ENCODE measurements around the gene NCAM2.
"Not testable (repeated sequence)": the region's sequence is repeated elsewhere in the genome, so short reads cannot be mapped to it uniquely, and the experiment has no call there.

The NCAM2 gene

GRCh38 chr21:21384977-21385376 lies 386.8 kb downstream of the NCAM2 start:
- TF ChIP-seq CTCF (IDR thresholded peaks at IDR 0.05; ENCODE audit: control insufficient read depth, extremely low read depth, insufficient read depth) = no peak
- no peak overlapping the region for H3K4me3 ChIP-seq (ENCODE audit: low read depth, low read length)
- peak; percentile 54 for DNase-seq (ENCODE audit: low read depth)

DNA sequence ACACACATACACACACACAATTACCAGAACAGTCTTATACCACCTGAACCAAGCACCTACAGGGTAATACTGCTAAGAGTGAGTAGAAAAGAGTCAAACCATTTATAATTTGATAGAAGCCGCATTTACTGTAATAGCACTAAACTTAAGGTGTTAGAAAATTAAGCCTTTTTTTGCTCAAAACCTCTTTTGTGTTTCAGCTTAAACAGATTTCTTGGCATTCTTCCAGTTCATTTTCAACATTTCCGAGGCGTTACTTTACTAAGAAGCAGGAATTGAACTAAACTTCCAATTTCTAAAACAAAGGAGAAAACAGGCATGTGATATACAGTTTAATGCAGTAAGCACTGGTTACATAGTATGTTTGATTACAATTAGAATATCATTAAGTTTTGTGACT lies 387.2 kb downstream of the NCAM2 start:
- no peak for TF ChIP-seq CTCF (IDR thresholded peaks at IDR 0.05; ENCODE audit: control insufficient read depth, extremely low read depth, insufficient read depth)
- no peak overlapping the region for H3K4me3 ChIP-seq (ENCODE audit: low read depth, low read length)
- DNase-seq (ENCODE audit: low read depth) = no peak

DNA sequence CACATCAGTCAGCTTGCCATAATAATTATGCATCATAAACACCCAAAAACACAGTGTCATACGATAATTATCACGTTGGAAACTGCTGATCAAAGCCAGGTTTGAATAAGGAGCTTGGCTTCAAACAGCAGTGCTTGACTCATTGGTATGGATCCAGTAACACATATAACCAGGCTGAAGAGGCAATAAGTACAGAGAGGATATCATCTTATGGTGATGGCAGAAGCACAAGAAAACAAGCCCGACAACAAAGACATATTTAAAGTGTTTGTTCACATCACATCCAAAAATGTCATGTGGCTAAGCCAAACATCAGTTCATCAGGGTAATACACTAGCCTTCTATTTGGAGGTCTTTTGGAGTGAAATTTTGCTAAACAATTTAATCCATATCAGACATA lies 389.7 kb downstream of the NCAM2 start:
- TF ChIP-seq CTCF (IDR thresholded peaks at IDR 0.05; ENCODE audit: control insufficient read depth, extremely low read depth, insufficient read depth) = no peak
- peak; percentile 90 for DNase-seq (ENCODE audit: low read depth)
- no peak overlapping the region for H3K4me3 ChIP-seq (ENCODE audit: low read depth, low read length)

DNA sequence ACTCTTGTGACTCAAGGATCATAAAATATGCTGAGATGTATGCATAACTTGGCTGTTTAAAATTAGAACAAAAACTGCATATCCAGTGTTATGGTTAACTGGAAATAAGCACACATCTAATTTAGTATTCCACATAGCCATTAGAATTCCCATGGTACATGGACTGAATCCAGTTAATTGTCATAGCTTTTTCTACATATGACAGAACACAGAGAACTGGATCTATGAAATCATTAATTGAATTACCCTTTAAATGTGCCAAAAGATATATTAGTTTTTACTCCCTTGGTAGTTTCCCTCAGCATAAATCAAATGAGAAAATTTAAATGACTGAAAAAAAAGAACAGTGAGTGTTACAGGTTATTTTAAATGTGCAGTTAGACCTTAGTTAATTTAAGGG lies 395.9 kb downstream of the NCAM2 start:
- no peak for TF ChIP-seq CTCF (IDR thresholded peaks at IDR 0.05; ENCODE audit: control insufficient read depth, extremely low read depth, insufficient read depth)
- no peak overlapping the region for H3K4me3 ChIP-seq (ENCODE audit: low read depth, low read length)
- DNase-seq (ENCODE audit: low read depth) = no peak

GRCh38 chr21:21396424-21396823 lies 398.2 kb downstream of the NCAM2 start:
- DNase-seq (ENCODE audit: low read depth) = no peak
- TF ChIP-seq CTCF (IDR thresholded peaks at IDR 0.05; ENCODE audit: control insufficient read depth, extremely low read depth, insufficient read depth) = no peak

GRCh38 chr21:21397464-21397863 lies 399.3 kb downstream of the NCAM2 start:
- TF ChIP-seq CTCF (IDR thresholded peaks at IDR 0.05; ENCODE audit: control insufficient read depth, extremely low read depth, insufficient read depth) = no peak
- H3K4me3 ChIP-seq (ENCODE audit: low read depth, low read length) = no peak overlapping the region
- DNase-seq (ENCODE audit: low read depth) = no peak

More at GRCh38 chr21:21396424-21396823, 398.2 kb downstream of the NCAM2 start:
- no peak overlapping the region for H3K4me3 ChIP-seq (ENCODE audit: low read depth, low read length)

DNA sequence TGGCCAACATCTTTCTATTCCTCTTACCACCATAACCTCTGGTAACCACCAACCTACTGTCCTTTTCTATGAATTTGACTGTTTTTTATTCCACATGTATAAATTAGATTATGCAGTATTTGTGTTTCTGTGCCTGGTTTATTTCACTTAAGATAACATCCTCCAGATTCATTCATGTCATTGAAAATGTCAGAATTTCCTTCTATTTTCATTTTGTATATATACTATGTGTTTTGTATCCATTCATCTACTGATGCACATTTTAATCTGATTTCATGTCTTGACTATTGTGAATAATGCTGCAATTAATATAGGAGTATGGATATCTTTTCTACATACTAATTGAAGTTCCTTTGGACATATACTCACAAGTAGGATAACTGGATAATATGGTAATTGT lies 403.2 kb downstream of the NCAM2 start:
- TF ChIP-seq CTCF (IDR thresholded peaks at IDR 0.05; ENCODE audit: control insufficient read depth, extremely low read depth, insufficient read depth) = no peak
- H3K4me3 ChIP-seq (ENCODE audit: low read depth, low read length) = no peak overlapping the region
- DNase-seq (ENCODE audit: low read depth) = no peak

DNA sequence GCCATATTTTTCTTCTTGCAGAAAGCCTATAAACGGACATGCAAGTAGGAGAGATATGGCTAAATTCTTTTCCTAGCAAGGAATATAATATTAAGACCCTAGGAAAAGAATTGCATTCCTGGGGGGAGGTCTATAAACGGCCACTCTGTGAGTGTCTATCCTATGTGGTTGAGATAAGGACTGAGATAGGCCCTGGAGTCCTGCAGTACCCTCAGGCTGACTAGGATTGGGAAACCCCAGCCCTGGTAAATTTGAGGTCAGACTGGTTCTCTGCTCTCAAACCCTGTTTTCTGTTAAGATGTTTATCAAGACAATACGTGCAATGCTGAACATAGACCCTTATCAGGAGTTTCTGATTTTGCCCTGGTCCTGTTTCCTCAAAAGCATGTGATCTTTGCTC lies 404.0 kb downstream of the NCAM2 start:
- H3K4me3 ChIP-seq (ENCODE audit: low read depth, low read length); DNase-seq (ENCODE audit: low read depth): not testable (repeated sequence)

GRCh38 chr21:21404261-21404660 lies 406.1 kb downstream of the NCAM2 start:
- not testable (repeated sequence) for H3K4me3 ChIP-seq (ENCODE audit: low read depth, low read length); DNase-seq (ENCODE audit: low read depth)

Measured in LNCaP clone FGC (cell line).